Measurements from ENCODE around the gene CFAP74.

DNA sequence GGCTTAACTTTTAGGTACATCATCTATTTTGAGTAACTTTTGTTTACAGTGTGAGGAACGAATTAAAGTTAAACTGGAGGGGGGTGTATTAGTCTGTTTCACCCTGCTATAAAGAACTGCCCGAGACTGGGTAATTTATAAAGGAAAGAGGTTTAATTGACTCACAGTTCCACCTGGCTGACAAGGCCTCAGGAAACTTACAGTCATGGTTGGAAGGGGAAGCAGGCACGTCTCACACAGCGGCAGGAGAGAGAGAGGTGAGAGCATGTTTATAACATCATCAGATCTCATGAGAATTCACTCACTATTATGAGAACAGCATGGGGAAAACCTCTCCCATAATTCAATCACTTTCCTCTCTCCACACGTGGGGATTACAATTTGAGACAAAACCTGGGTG is 52.6 kb downstream of the CFAP74 start:
- TF ChIP-seq CTCF (IDR thresholded peaks at IDR 0.05) (no peak), EP300 (IDR thresholded peaks at IDR 0.05) (no peak), POLR2A (IDR thresholded peaks at IDR 0.05) (no peak)
